Hematopoietic multipotent progenitor cell (in vitro differentiated cells): ENCODE measurements around the gene SLC4A9. TPM values are rescaled to one million over a fixed set of nuclear protein-coding genes. Genes with fewer than 3 reads are reported as not detected.

Experiments used
- DNase-seq, 3 donors: peaks; one replicate each; pipeline ENCODE4 v3.0.0-alpha.2; 2011 to 2015; ENCODE audit warnings: low read depth in 2 of 3, low spot score in 2 of 3
- total RNA-seq: library from RNA; depleted of rRNA; stranded (reverse); fragments of >200 nt; gene quantifications from one replicate; pipeline ENCODE4 v1.2.3, GENCODE V29; 2012

The SLC4A9 gene
- total RNA-seq, 1 donor, result not detected

- DNase-seq, result no peak
Measured at GRCh38 chr5:140361901-140362300, 1.9 kb downstream of the SLC4A9 start.

DNA sequence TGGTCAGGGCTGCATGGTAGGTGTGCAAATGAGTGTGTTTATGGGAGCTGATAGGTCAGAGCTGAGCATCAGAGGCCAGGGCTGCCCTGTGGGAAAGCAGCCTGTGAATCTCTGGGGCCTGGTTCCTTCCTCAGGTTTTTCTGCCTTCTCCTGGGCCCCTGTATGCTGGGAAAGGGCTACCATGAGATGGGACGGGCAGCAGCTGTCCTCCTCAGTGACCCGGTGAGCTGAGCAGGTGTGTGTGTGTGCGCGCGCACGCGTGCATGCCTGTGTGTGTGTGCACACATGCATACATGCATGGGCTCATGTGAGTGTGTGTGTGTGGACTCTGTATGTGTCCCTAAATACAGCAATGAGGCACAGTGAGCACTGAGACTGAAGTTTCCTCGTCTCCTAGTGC, 2.3 kb downstream of the SLC4A9 start:
- no peak for DNase-seq

GRCh38 chr5:140362875-140363630, 3.1 kb downstream of the SLC4A9 start:
- peak; percentile 69 to 82 (median 71) for DNase-seq

DNA sequence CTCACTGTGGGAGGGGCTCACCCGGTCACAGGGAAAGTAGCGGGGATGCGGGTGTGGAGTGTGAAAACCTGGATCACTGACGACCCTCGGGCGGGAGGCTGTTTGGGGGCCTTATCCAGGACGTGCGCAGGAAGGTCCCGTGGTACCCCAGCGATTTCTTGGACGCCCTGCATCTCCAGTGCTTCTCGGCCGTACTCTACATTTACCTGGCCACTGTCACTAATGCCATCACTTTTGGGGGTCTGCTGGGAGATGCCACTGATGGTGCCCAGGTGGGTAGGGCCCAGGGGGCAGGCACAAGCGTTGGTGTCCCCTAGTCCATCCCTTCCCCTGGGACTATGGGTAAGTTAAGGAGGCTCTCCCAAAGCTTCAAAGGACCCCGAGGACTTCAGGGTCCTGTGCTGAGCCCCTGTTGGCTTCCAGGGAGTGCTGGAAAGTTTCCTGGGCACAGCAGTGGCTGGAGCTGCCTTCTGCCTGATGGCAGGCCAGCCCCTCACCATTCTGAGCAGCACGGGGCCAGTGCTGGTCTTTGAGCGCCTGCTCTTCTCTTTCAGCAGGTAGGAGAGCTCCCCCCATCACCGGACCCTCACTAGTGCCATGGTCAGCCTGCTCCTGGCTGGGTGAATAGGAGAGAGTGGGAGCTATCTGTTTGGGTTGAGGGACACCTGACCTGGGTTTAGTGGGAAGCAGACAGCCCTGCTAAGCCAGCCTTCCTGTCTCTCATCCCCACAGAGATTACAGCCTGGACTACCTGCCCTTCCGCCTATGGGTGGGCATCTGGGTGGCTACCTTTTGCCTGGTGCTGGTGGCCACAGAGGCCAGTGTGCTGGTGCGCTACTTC, 3.9 kb downstream of the SLC4A9 start:
- no peak for DNase-seq

- no peak for DNase-seq
Measured at GRCh38 chr5:140364472-140364765, 4.4 kb downstream of the SLC4A9 start.

GRCh38 chr5:140365282-140365681, 5.3 kb downstream of the SLC4A9 start:
- DNase-seq, result no peak

GRCh38 chr5:140365941-140366340, 5.9 kb downstream of the SLC4A9 start:
- DNase-seq, result no peak

GRCh38 chr5:140366589-140367255, 6.7 kb downstream of the SLC4A9 start:
- DNase-seq, result no peak

DNA sequence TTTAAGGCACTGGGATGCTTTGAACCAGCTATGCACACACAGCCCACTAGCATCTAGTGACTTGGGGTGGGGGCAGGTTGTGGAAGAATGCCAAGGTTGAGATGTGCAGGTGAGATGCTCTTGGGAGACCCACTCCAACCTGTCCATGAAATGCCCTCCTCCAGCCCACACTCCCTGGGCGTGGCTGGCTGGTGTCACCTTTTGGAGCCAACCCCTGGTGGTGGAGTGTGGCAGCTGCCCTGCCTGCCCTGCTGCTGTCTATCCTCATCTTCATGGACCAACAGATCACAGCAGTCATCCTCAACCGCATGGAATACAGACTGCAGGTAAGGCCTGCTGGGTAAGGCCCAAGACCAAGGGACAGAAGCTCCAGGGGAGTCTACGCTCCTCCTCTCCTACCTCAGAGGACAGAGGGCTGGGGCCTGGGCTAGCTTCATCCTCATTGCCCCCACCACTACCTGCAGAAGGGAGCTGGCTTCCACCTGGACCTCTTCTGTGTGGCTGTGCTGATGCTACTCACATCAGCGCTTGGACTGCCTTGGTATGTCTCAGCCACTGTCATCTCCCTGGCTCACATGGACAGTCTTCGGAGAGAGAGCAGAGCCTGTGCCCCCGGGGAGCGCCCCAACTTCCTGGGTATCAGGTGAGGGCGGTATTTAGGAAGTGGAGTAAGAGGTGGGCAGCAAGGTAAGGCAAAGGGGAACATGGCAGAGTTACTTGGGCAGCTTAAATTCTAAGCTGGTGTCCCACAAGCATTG, 7.4 kb downstream of the SLC4A9 start:
- DNase-seq, result no peak

DNA sequence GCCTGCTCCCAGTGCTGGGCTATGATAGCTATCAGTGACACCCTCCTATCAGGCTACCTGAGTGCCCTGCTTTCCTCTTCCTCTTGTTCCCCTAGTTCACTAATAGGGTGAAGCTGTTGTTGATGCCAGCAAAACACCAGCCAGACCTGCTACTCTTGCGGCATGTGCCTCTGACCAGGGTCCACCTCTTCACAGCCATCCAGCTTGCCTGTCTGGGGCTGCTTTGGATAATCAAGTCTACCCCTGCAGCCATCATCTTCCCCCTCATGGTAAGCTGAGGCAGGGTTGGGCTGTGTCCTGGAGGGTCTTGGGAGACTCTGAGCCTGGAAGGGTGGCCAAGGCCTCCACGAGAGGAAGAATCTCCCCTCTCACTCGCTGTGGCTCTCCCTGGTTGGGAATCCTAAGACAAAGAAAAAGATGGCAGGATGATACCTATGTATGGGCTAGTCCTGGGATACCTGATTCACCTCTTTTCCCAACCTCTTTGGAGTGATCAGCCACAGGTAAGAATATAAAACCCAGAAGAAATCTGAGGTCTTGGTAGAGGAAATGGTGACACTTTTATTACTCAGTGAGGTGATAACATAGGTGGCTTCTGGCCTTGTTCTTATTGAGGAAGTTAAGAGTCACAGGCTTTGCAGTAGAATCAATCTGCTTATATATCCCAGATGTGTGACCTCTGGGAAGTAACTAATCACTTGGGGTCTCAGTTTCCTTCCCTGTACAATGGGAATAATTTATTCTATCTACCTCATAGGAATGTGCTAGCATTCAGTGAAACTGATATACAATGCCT, 11.6 kb downstream of the SLC4A9 start:
- no peak for DNase-seq

DNA sequence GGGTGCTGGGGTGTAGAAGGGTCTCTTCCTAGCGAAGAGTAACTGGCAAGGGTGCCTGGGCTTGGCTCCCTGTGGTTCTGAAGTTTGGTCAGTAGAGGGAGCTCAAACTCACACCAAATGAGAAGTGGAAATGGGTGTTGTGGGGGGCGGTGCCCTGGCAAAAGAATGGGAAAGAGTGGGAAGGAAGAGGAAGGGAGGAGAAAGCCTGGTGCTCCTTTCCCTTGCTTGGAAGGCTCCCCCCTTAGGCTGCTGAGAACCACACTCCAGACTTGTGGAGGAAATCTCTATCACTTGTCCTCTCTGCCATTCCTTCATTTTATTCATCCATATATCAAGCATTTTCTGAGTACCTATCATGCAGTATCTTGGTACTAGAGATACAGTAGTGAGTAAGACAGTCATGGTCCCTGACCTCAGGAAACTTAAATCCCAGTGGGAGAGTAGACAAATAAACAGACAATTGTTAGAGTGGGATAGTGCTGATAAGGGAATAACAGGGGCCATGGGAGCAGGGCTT, 13.0 kb downstream of the SLC4A9 start:
- peak; percentile 21 to 48 (median 31) for DNase-seq

- DNase-seq, result no peak
Measured at GRCh38 chr5:140381351-140381750, 21.4 kb downstream of the SLC4A9 start.

GRCh38 chr5:140381972-140382371, 22.0 kb downstream of the SLC4A9 start:
- no peak for DNase-seq

DNA sequence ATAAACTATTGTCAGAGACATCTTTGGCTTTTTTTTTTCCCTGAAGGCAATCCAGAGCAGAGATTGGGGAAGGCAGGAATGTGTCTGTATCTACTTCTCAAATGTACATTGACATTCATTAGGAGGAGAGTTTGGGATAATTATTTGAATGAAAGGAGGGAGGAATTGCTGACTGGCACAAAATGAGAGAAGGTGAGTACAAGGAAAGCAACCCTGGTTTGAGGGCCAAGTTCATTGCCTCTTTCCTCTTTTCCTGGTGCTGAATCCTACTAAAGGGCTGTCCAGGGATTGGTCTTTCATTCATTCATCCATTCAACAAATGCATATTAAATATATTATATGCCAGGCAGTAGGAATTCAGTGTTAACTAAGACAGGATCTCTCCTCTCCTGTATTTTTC, 22.9 kb downstream of the SLC4A9 start:
- DNase-seq, result no peak

DNA sequence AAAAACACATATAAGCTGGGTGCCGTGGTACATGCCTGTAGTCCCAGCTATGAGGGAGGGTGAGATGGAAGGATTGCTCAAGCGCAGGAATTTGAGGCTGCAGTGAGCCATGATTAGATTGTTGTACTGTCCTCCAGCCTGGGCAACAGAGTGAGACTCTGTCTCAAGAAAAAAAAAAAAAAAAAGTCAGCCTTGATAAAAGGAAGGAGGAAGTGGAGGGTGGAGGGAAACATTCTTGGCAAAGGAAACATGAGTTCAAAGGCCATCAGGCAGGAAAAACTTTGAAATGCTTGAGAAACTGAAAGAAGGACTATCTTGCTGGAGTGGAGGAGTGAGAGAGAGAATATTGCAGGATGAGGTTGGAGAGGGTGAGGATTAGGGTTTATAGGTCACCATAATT, 23.3 kb downstream of the SLC4A9 start:
- no peak for DNase-seq

- DNase-seq, result no peak
Measured at GRCh38 chr5:140388052-140388451, 28.1 kb downstream of the SLC4A9 start.

- no peak for DNase-seq
Measured at GRCh38 chr5:140391312-140391711, 31.3 kb downstream of the SLC4A9 start.

DNA sequence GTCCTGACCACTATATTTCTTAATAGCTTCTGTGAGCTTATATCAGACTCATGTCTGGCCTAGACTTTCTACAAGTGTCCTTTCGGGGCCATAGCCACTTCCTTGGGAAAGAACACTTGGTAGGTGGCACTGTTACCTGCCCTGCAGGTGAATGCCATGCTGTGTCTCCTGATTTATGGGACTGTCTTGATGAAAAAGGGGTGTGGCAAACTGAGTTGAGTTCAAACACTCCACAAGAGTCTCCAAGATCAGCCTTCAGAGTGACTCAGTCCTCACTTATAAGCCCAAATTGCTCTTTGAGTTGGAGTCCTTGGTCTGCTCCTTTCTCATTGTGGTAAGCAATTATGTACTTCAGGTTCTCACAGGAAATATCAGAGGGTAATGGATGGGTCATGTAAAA, 31.7 kb downstream of the SLC4A9 start:
- DNase-seq, result no peak

DNA sequence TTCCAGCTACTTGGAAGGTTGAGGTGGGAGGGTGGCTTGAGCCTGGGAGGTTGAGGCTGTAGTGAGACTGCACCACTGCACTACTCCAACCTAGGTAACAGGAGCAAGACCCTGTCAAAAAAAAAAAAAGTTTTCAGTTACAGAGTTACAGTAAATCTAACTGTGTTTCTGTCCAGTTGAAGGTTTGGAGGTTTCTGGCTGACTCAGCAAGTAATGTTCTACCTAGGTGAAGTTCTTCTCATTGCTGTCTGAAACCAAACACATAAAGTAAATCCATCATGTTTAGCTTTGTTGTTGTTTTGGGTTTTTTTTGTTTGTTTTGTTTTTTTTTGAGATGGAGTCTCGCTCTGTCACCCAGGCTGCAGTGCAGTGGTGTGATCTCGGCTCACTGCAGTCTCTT, 33.7 kb downstream of the SLC4A9 start:
- DNase-seq, result no peak

DNA sequence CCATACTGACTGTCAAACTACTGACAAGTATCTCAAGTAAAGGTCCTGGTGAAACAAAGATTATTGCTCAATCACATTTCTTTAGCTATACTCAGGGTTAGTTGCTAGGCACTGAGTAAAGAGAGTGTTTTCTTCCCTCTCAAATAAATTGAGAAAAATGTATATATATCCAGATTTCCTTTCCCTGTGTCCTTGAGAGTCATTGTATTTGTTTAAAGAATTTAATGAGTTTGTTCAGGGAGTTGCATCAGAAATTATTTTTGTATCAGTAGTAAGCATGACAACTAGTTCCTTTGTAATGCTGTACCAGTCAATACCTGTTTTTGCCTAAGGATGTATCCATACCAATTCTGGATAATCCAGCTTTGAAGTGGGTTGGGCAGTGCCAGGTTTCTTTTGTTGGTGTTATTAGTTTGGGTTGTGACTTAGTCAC, 38.4 kb downstream of the SLC4A9 start:
- DNase-seq, result no peak
